ENCODE data around the gene BSDC1. TPM values are rescaled to one million over a fixed set of nuclear protein-coding genes. Genes with fewer than 3 reads are reported as not detected.

BSDC1 gene
- total RNA-seq, 4 donors from 2014 or later = 57.3 to 67.9 (median 63.4) TPM

GRCh38 chr1:32351399-32352238 is 42.6 kb downstream of the BSDC1 start:
- DNase-seq (ENCODE audit: extremely low spot score) = peak; percentile 98
- Histone ChIP-seq H3K9me3 (no peaks in the 10 kb centered on the region), H3K27me3 (no peaks in the 10 kb centered on the region), H3K36me3 (peaks cover 0 to 9% (median 0%) of the 10 kb centered on the region in 4 donors), H3K4me3 (peak overlapping the region; percentile 81 to 94 (median 86)), H3K4me1 (peaks cover 37 to 55% (median 51%) of the 10 kb centered on the region in 4 donors), H3K27ac (replicated peaks in 1 of 4) (peak overlapping the region; percentile 94 to 97 (median 94))
- intact Hi-C loops (cut with DNase I) = no loop called here
- TF ChIP-seq, protein P1, sequence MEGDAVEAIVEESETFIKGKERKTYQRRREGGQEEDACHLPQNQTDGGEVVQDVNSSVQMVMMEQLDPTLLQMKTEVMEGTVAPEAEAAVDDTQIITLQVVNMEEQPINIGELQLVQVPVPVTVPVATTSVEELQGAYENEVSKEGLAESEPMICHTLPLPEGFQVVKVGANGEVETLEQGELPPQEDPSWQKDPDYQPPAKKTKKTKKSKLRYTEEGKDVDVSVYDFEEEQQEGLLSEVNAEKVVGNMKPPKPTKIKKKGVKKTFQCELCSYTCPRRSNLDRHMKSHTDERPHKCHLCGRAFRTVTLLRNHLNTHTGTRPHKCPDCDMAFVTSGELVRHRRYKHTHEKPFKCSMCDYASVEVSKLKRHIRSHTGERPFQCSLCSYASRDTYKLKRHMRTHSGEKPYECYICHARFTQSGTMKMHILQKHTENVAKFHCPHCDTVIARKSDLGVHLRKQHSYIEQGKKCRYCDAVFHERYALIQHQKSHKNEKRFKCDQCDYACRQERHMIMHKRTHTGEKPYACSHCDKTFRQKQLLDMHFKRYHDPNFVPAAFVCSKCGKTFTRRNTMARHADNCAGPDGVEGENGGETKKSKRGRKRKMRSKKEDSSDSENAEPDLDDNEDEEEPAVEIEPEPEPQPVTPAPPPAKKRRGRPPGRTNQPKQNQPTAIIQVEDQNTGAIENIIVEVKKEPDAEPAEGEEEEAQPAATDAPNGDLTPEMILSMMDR (IDR thresholded peaks at IDR 0.05) = peak in 1 of 3 experiments; percentile 4
- TF ChIP-seq POLR2AphosphoS5 (IDR thresholded peaks at IDR 0.05) (peak; percentile 94), POLR2A (IDR thresholded peaks at IDR 0.05; ENCODE audit: low read depth) (peak; percentile 91), EP300 (IDR thresholded peaks at IDR 0.05) (no peak)
- WGBS = 3% methylated on average over 18 of the region's 75 CpGs

GRCh38 chr1:32350785-32351398 is 43.3 kb downstream of the BSDC1 start:
- H3K27ac ChIP-seq (replicated peaks in 1 of 4) = peak overlapping the region; percentile 94 to 97 (median 94)
- no peak for DNase-seq (ENCODE audit: extremely low spot score)
- WGBS = 39% methylated on average over 13 of the region's 28 CpGs
- intact Hi-C loops (cut with DNase I) = no loop called here
- H3K27me3 ChIP-seq = no peaks in the 10 kb centered on the region
- TF ChIP-seq, protein P1 (IDR thresholded peaks at IDR 0.05) = peak; percentile 70 to 75 (median 73)
- TF ChIP-seq POLR2AphosphoS5 (IDR thresholded peaks at IDR 0.05) = no peak
- H3K4me1 ChIP-seq = peaks cover 37 to 55% (median 51%) of the 10 kb centered on the region in 4 donors
- H3K9me3 ChIP-seq = no peaks in the 10 kb centered on the region
- peaks cover 0 to 9% (median 0%) of the 10 kb centered on the region in 4 donors for H3K36me3 ChIP-seq
- H3K4me3 ChIP-seq = peak overlapping the region; percentile 81 to 94 (median 86)

DNA sequence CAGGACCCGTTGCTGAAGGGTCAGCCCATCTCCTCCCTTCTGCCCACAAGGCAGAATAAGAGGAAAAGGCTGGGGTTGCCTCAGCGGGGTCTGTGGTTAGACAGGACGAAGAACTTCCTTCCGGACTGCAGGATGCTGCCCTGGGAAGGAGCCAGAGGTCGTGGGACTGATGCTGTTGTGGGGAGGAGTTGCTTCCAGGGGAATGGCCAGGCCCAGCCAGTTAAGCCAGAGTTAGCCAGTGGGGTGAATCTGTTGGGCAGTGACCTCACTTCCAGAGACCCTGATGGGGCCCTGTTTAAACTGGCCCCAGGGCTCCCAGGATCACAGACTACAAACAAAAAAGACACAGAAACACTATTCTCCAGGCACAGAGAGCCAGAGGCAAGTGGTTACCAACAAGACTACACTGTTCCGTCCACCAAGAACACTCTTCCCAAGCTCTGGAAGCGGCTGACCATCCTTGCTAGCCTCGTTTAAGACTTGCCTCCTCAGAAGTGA is 45.0 kb downstream of the BSDC1 start:
- H3K27me3 ChIP-seq = no peaks in the 10 kb centered on the region
- peak overlapping the region in 2 of 4 donors; percentile 17 to 40 for H3K27ac ChIP-seq (replicated peaks in 1 of 4)
- H3K36me3 ChIP-seq = no peaks in the 10 kb centered on the region
- H3K4me1 ChIP-seq = peaks cover 37 to 61% (median 49%) of the 10 kb centered on the region in 4 donors
- TF ChIP-seq POLR2A (IDR thresholded peaks at IDR 0.05; ENCODE audit: low read depth) = no peak
- peak in 1 of 2 donors; percentile 13 for TF ChIP-seq POLR2AphosphoS5 (IDR thresholded peaks at IDR 0.05)
- TF ChIP-seq, protein P1 (IDR thresholded peaks at IDR 0.05) = no peak
- TF ChIP-seq EP300 (IDR thresholded peaks at IDR 0.05) = no peak
- 54% methylated on average over 6 of the region's 8 CpGs for WGBS
- H3K4me3 ChIP-seq = no peak overlapping the region
- no peaks in the 10 kb centered on the region for H3K9me3 ChIP-seq
- intact Hi-C loops (cut with DNase I) = no loop called here
- no peak for DNase-seq (ENCODE audit: extremely low spot score)

- Histone ChIP-seq H3K36me3 (no peaks in the 10 kb centered on the region), H3K9me3 (no peaks in the 10 kb centered on the region), H3K27me3 (no peaks in the 10 kb centered on the region), H3K27ac (replicated peaks in 1 of 4) (no peak overlapping the region), H3K4me1 (peaks cover 18 to 40% (median 25%) of the 10 kb centered on the region in 4 donors), H3K4me3 (no peak overlapping the region)
- no peak for DNase-seq (ENCODE audit: extremely low spot score)
- intact Hi-C loops (cut with DNase I) = no loop called here
- no peak for TF ChIP-seq POLR2AphosphoS5 (IDR thresholded peaks at IDR 0.05)
- TF ChIP-seq, protein P1 (IDR thresholded peaks at IDR 0.05) = no peak
- TF ChIP-seq EP300 (IDR thresholded peaks at IDR 0.05) = no peak
- TF ChIP-seq POLR2A (IDR thresholded peaks at IDR 0.05; ENCODE audit: low read depth) = no peak
- WGBS = 80% methylated on average over 9 of the region's 9 CpGs
These were observed 47.6 kb downstream of the BSDC1 start for GRCh38 chr1:32346532-32347157.
